Measurements from ENCODE around the gene WWC1.
"Not testable (repeated sequence)": the region's sequence is repeated elsewhere in the genome, so short reads cannot be mapped to it uniquely, and the experiment has no call there.

WWC1 gene

DNA sequence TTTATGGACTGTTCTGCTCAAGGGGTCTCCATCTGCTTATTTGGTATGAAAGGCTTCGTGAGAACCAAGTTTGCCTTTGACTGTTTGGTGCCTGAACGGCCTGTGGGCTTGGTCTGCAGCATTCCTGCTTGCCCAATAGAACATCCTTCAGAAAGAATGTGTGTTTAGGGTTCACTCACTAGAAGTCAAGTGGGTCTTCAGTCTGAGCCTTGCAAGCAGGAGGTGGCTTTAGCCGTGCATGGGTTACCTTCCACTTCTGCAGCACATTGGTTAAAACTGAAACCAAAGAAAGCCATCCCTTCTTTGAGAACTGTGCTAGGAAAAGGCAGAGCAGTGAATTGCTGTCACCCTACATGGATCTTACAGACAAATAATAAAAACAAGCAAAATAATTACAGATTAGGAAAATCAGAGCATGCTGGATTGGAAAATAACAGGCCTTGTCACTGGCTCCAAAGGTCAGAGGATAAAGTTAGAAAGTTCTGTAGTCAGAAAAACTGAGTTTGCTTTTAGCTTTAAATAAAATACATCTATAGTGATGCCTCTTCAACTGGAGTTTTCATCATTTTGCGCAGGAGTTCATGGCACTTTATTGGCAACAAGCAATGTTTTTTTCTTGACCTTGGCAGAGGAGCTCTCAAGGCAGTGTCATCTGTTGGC is 16.6 kb downstream of the WWC1 start:
- in situ Hi-C loops (cut with MboI; ENCODE audit: low sequenced_read_pairs) = no loop called here

DNA sequence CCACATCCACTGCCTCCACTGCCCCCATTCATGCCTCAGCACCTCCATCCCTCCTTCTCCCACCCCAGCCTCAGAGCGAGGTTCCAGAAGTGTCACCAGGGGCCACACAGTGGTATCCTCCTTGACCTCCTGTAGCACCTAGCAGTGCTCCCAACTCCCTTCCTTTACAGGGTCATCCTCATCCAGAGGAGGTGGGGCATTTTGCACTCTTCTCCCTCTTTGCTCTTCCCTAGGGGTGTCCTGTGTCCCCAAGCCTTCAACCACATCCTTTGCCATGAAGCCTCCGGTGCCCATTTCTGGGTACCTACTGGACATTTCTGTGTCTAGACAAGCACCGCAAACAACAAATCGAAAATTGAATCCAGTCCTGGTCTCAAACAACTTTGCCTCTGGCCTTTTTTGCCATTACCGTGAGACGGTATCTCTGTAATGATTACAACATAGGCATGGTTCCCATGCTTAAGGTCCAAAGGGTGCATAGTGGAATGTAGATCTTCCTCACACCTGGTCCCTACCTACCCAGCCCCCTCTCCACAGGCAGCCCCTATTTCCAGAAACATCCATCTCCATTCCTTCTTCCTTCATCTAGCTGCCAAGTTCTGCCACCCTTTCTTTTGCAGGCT is 17.6 kb downstream of the WWC1 start:
- in situ Hi-C loops (cut with MboI; ENCODE audit: low sequenced_read_pairs) = no loop called here

- in situ Hi-C loops (cut with MboI; ENCODE audit: low sequenced_read_pairs) = not testable (repeated sequence)
Measured at GRCh38 chr5:168310541-168310940, 19.1 kb downstream of the WWC1 start.

DNA sequence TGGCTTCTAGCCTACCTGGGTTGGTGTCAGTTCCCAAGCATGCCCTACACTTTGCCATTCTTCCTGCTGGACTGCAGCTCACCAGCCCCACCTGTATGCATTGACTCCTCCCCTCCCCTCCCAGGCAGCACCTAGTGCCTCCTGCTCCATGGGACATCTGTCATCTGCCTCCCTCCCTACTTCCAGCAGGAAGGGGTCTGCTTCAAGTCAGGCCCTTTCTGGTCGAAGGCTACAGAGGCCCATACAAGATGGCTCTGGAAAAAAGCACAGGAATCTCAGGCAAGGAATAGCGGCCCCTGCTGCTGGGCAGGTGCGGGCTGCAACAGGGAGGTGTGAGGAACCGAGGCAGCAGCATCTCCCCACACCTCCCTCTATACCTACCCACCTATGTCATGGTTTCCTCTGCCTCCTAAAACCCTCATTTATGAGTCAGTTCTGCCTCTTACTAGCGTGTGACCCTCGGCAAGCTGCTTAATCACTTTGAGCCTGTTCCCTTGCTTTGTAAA is 19.7 kb downstream of the WWC1 start:
- in situ Hi-C loops (cut with MboI; ENCODE audit: low sequenced_read_pairs) = no loop called here

- in situ Hi-C loops (cut with MboI; ENCODE audit: low sequenced_read_pairs) = no loop called here
Measured at GRCh38 chr5:168312606-168313295, 21.3 kb downstream of the WWC1 start.

DNA sequence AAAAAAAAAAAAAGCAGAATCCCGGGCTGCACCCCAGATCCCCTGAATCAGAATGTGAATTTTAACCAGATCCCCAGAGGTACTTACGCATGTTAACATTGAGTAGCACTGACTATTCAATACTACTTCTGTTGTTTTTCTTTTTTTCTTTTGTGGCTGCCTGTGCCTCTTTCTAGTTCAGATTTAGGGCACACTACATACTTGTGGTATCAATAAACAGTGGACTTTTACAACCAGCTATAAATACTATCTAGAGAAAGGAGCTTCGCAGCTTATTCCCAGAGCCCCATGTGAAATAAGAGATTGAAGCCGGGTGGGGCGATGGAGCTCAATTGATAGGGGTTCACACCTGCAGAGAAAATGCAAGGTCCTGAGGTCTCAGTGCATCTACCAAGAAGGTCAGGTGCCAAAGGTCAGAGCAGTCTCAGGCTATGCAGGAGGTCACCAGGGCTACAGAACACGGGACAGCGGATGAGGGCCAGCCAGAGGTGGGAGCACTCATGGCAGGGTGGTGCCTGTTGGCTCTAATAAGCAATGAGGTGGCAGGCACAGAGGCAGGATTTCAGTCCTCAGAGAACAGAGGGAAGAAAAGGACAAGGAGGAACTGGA is 22.3 kb downstream of the WWC1 start:
- in situ Hi-C loops (cut with MboI; ENCODE audit: low sequenced_read_pairs) = no loop called here

DNA sequence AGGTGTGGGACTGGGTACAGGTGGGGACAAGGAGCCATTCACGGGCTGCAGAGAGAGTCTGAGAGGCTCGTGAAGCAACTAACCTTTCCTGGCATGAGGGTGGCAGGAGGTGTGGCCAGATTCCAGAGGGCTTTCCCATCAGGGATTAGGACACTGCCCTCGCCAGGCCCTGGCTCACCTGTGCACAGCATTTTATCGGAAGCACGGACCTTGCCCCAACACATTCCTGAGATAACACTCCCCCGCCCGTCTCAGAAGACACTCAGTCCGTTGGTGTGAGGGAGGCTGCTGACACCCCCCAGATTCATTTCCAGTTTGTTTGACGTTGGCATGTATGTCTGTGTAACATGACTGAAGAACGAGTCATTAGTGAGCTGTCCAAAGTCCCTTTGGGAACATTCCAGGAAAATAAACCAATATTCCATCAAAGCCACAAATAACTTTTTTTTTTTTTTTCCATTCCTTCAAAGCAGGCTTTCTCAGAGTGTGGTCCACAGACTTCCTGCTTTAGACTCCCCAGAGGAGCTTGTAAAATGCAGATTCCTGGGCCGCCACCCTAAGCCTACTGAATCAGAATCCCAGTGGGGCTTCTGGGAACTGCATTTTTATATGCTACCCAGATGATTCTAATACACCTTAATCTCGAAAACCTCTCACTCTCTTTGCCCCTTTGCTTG is 23.4 kb downstream of the WWC1 start:
- in situ Hi-C loops (cut with MboI; ENCODE audit: low sequenced_read_pairs) = no loop called here

DNA sequence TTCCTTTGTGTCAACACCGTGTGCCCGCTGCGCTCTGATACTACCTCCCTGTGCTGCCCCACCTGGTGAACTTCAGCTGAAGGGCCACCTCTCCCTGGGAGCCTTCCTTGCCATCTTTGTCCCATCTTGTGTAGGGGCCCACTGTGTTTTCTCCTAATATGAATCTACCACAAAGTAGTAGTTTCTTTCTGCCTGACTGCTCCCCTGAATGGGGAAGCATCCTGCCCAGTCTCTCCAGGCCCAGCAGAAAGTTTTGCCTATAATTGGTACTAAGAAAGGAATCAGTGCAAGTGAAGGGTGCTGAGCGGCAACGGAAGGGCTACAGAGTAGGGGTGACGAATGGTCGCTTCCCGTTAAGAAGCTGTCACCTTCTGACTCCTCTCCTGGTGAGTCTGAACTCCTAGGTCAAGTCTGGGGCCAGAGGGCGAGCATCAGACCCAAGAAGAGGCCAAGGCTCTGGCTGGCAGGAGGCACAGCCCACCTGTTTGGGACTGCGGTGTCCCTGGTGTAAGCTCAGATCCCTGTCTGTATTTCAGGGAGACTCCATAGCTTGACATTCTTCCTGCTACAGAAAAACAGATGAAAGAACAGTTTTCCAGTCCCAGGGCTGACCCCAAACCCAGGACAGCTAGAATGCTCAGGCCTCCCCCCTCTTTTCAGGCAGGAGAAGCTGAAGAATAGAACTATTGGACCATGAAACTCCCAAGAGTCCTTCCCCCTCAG is 24.1 kb downstream of the WWC1 start:
- in situ Hi-C loops (cut with MboI; ENCODE audit: low sequenced_read_pairs) = no loop called here

DNA sequence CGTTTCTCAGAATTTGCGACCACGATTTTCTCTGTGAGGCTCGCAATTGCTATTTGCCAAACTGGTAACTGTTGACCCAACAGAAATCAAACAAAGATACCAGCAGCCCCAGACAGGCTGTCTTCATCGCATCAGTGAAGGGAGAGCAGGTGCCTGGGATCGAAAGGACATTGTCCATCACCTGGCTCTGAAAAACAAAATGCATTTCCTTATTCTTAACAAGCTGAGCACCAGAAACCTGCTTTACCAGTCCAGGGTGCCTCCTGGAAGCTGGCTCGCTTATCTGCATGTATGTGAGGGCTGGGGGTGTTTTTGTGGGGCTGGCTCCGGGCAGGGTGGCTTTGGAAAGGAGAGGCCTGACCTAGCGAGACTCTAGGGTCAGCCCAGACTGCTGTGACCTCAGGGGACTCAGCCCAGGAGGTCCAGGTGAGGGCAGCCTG is 24.7 kb downstream of the WWC1 start:
- in situ Hi-C loops (cut with MboI; ENCODE audit: low sequenced_read_pairs) = no loop called here

DNA sequence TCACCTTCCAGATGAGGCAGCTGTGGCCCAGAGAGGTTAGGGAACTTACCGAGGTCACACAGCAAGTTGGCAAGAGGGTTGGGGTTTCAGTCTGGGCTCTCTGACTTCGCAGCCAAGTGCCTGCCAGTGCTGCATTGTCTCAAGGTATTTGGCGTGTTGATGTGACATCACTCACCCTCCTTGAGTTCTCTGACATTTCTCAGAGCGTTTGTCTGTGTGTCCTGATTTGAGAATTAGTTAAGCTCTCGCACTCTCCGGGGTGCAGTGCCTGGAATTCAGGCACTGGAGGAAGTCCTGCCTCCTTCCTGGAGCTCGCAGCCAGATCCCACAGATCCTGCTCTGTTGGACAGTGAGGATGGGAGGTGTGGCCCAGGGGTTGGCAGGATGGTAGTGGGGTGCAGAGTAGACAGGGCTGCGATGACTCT is 25.7 kb downstream of the WWC1 start:
- in situ Hi-C loops (cut with MboI; ENCODE audit: low sequenced_read_pairs) = no loop called here

- in situ Hi-C loops (cut with MboI; ENCODE audit: low sequenced_read_pairs) = no loop called here
Measured at GRCh38 chr5:168317521-168318147, 26.2 kb downstream of the WWC1 start.

- in situ Hi-C loops (cut with MboI; ENCODE audit: low sequenced_read_pairs) = no loop called here
Measured at GRCh38 chr5:168318240-168318639, 26.8 kb downstream of the WWC1 start.

DNA sequence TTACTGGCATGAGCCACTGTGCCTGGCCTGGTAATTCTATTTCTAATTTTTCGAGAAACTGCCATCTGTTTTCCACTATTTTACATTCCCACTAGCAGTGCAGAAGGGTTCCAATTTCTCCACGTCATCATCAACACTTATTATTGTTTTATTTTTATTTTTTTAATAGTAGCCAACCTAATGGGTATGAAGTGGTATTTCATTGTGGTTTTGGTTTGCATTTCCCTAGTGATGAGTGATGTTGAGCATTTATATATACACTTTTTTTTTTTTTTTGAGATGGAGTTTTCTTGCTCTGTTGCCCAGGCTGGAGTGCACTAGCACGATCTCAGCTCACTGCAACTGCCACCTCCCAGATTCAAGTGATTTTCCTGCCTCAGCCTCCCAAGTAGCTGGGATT is 28.3 kb downstream of the WWC1 start:
- in situ Hi-C loops (cut with MboI; ENCODE audit: low sequenced_read_pairs) = no loop called here

GRCh38 chr5:168320805-168321204 is 29.4 kb downstream of the WWC1 start:
- in situ Hi-C loops (cut with MboI; ENCODE audit: low sequenced_read_pairs) = no loop called here

DNA sequence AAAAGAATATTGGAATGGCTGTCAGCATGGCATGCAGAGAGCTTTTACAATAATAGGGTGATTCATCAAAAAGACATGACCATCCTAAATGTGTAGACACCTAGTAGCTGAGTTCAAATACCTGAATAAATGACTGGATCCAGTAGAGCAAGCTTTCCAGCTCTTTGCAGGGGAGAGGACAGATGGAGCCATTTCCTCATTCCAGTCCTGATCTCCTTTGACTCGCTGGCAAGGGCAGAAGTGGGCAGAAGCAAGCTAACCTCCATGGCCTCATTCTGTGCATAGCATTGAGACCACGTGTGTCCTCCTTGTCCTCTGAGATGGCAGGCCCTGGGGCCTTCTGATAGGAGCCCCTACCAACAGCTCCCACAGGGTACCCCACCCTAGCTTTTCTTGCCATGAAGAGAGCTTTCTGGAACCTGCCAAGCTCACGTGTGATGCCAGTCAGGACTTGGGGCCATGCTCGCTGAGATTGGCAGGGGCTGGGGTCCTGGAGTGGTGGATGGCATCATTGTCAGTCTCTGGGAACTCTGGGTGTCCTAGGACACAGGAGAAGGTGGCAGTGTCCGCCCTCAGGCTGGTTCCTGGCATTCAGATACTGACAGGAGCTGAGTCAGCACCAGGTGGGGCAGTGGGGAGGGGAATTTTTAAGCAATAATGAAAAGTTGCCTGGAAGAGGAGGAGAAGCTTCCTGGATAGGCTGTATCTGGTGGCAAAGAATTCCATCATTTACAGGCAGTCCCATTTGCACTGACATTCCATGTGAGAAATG is 33.6 kb downstream of the WWC1 start:
- in situ Hi-C loops (cut with MboI; ENCODE audit: low sequenced_read_pairs) = no loop called here

GRCh38 chr5:168327019-168327421 is 35.6 kb downstream of the WWC1 start:
- in situ Hi-C loops (cut with MboI; ENCODE audit: low sequenced_read_pairs) = no loop called here

DNA sequence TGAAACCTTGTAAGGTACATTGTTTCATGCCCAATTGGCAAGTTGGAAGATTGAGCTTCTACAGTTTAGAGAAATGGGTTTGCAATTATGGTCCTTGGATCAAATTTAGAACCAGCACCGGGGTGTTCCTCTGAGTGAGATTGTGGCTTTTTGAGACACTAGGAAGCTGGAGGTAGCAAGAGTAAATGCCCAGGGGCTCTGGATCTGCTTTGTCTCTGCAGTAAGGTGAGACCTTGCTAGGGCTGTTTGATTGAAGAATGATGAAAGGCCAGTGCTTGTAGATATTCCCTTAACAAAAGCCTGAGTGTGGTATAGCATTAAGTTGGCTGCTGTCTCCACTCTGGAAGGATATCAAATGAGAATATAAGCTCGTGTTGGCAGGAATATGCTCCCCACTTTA is 36.0 kb downstream of the WWC1 start:
- in situ Hi-C loops (cut with MboI; ENCODE audit: low sequenced_read_pairs) = no loop called here

GRCh38 chr5:168327994-168328393 is 36.5 kb downstream of the WWC1 start:
- in situ Hi-C loops (cut with MboI; ENCODE audit: low sequenced_read_pairs) = no loop called here

DNA sequence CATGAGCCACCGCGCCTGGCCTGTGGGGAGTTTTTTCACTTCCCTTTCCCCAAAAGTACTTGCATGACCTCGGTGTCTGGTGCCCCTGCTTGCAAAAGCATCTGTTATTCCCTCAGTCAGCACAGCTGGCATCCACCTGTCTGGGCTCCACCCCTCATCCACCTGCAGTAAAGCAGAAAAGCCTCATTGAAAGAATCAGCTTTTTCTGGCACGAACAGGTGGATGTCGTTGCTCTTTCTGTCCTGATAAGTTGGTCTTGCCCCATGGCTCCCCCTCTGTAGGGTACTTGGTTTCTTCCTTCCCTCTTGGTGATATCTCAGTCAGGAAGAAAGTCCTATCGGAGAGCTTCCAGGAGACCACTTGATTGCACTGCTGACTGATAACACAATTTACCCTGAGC is 37.4 kb downstream of the WWC1 start:
- in situ Hi-C loops (cut with MboI; ENCODE audit: low sequenced_read_pairs) = no loop called here
